Mammary epithelial cell (primary cell): ENCODE measurements around the gene ISYNA1.

Experiments used
- EZH2 ChIP-seq: IDR thresholded peaks from 2 replicates; pipeline ENCODE4 v1.6.1; 2012; ENCODE audit warnings: low read length, inconsistent platforms, borderline replicate concordance
- TF ChIP-seq, protein P1 (sequence below), 2 donors: IDR thresholded peaks in 1 of 2; conservative IDR thresholded peaks in 1 of 2; 2 replicates each; pipeline ENCODE4 v1.5.1; 2011 to 2012; ENCODE audit warnings: inconsistent platforms in 2 of 2, low read length in 2 of 2, mild to moderate bottlenecking in 2 of 2, control low read depth in 1 of 2, low read depth in 1 of 2; ENCODE audit not compliant: insufficient read depth in 1 of 2; ENCODE audit errors: extremely low read depth in 1 of 2

DNA sequence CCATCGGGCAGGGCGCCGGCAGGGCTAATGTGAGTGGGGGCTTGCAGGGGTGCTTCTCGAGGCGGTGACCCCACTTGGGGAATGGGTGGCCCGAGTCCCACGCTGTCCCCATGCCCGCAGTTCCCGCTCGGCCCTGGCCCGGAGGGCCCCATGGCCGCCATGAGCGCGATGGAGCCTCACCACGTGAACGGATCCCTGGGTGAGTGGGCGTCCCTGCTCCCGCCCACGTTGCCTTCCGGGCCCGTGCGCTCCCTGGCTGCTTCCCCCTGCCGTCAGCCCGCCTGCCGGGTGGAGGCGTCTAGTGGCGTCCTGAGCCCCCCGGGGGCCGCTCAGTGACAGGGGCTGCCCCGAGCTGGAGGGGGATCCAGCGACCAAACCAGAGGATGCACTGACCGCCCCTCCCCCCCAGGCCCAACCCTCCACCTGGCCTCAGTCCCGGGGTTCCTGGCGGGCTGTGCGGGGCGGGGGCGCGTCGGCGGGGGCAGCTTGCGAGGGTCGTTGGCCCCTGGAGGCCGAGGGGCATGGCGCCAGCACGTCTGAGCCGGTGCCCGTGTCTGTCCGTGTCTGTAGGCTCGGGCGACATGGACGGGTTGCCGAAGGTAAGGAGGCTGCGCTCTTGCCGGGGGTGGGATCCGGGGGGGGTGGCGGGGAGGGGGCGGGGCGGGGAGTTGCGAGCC, 4.8 kb downstream of the ISYNA1 start:
- TF ChIP-seq, protein P1, sequence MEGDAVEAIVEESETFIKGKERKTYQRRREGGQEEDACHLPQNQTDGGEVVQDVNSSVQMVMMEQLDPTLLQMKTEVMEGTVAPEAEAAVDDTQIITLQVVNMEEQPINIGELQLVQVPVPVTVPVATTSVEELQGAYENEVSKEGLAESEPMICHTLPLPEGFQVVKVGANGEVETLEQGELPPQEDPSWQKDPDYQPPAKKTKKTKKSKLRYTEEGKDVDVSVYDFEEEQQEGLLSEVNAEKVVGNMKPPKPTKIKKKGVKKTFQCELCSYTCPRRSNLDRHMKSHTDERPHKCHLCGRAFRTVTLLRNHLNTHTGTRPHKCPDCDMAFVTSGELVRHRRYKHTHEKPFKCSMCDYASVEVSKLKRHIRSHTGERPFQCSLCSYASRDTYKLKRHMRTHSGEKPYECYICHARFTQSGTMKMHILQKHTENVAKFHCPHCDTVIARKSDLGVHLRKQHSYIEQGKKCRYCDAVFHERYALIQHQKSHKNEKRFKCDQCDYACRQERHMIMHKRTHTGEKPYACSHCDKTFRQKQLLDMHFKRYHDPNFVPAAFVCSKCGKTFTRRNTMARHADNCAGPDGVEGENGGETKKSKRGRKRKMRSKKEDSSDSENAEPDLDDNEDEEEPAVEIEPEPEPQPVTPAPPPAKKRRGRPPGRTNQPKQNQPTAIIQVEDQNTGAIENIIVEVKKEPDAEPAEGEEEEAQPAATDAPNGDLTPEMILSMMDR (conservative IDR thresholded peaks at IDR 0.05 in 1 of 2, IDR thresholded peaks at IDR 0.05 in 1 of 2; ENCODE audit: extremely low read depth in 1 of 2, insufficient read depth in 1 of 2, low read depth in 1 of 2, low read length in 2 of 2), result no peak
- TF ChIP-seq EZH2, result no peak
